T-helper 9 cell (primary cell): ENCODE results near the gene NCOA1.
"Not testable (repeated sequence)": the region's sequence is repeated elsewhere in the genome, so short reads cannot be mapped to it uniquely, and the experiment has no call there.

Experiments used
- DNase-seq: peaks from one replicate; pipeline ENCODE4 v3.0.0-alpha.2; 2020

Gene NCOA1

DNA sequence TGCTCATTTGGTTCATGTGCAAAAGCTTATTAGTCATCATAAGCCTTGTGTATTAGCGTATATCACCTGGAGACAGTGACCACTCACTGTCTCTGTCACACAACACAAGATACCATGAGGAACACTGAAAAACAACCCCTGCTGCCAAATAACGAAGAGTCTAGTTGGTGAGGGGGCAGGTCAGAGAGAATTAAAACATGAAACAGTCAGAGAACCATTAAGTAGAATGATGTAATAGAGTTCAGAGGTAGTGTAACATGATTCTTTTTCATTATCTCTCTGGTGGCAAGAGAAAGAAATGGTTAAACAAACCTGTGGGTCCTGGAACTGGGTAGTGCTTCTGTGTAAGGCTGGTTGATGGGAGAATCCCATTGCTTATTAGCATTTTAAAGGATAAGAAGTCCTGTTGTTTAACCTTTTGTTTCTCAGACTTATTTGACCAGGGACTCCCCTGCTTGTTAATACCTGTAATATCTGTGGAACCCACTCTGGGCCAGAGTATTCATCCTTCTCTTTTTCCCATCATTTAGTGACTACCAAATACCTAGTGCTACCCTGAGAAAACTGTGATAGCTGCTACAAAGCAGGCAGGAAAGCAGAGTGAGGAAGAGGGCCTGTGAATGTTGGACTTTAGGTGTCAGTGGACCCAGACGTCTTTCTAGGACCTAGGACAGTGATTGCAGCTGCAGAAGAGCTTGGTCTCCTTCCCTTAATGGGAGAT lies 264.1 kb downstream of the NCOA1 start:
- DNase-seq = no peak

DNA sequence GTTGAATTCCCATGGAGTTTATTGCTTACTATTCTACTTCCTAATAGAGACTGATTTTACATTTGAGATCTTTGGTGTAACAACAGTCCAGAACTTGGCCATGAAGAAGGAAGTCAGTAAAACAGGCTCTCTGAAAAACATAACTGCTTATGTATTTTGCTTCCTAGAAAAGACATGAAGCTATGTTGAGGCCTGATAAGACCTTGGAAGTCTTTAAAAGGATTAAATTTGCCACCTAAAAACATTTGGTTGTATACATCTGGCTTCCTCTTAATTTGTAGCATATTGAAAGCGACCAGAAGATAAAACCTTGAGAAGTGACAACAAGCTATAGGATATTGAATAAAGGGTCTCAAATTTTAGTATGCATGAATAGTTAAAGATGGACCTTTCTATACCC lies 265.7 kb downstream of the NCOA1 start:
- no peak for DNase-seq

DNA sequence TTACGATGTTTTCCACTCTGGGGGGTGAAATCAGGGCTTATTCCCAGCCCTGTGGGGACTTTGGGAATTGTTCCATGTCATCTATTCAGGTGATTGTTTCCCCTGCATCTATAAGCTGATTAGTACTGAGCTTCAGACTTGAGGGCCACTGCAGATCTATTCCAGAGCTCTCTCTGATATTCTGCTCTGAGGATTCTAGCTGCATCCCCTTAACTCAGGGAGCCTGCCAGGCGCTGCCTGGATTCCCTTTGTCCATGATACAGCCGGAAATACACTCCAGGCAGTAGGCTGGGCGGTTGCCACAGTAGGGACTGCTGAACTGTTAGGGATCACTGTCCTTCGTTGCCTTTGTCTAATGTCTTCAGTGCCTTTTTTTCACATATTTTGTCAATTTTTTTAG lies 270.8 kb downstream of the NCOA1 start:
- DNase-seq = no peak

DNA sequence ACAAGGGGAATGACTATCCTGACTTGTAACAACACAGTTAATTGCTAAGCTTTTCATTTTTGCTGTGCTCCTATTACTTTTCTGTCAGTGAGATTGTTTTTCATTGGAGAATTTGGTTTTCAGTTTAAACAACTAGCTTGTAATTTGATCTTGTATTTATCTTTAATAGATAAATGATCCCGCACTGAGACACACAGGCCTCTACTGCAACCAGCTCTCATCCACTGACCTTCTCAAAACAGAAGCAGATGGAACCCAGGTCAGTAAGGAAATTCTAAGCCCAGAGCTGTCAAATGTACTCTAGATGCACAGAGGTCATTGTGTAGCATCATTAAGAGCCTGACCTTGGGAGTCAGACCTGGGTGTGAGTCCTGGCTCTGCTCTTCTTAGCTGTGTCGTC lies 271.5 kb downstream of the NCOA1 start:
- no peak for DNase-seq

DNA sequence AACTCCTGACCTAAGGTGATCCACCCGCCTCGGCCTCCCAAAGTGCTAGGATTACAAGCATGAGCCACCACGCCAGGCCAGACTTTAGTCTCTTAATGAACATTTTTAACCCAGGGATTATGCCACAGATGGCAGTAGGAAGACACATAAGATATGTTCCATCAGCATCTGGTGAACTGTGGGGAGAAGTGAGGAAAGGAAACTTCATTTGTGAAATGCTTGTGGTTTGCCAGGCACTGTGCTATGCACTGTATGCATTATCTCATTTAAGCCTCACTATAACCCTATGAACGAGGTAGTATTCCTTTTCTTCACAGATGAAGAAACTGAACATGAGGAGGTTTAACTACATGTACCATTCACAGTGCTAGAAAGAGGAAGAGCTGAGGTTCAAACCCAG lies 272.8 kb downstream of the NCOA1 start:
- DNase-seq = no peak

DNA sequence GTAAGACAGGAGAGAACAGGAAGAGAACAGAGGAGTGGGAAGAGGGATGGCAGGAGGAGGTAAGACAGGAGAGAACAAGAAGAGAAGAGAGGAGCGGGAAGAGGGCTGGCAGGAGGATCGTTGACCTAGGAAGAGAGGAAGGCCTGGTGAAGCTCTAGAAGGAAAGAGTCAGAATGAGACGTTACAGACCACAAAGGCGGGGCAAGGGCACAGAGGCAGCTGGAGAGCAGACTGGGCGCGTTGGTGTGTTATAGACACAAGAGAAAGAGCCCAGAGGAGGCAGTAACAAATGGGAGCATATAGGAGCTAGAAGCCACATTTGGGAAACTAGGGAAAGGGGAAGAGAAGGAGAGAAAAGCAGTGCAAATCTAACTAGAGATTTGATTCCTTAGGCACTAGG lies 275.6 kb downstream of the NCOA1 start:
- no peak for DNase-seq

DNA sequence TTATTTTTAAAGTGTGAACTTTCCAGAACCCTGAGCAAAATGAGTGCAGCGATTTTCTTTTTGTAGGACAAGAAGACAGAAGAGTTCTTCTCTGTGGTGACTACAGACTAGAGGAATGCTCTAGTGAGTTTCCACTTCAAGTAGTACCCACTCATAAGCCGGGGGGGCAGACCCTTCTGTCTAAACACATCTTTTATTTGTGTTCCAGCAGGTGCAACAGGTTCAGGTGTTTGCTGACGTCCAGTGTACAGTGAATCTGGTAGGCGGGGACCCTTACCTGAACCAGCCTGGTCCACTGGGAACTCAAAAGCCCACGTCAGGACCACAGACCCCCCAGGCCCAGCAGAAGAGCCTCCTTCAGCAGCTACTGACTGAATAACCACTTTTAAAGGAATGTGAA lies 277.0 kb downstream of the NCOA1 start:
- DNase-seq = no peak

DNA sequence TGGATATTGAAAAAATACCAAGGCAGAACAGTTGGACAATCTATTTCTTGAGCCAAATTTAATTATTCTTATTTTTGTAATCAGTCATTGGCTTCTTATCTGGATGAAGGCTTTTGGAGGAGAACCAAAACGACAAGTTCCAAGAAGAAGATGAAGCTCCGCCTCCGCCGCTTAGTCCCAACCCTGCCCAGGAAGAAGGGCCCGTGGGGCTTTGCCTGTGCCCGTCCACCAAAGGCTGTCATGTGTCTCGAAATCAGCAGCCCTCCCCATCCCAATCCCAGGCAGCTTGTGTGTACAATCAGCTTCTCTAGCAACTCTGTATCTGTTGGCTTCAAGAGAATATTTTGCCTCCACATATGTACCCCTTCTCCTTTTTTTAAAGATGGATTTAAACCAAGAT lies 277.5 kb downstream of the NCOA1 start:
- DNase-seq = no peak

DNA sequence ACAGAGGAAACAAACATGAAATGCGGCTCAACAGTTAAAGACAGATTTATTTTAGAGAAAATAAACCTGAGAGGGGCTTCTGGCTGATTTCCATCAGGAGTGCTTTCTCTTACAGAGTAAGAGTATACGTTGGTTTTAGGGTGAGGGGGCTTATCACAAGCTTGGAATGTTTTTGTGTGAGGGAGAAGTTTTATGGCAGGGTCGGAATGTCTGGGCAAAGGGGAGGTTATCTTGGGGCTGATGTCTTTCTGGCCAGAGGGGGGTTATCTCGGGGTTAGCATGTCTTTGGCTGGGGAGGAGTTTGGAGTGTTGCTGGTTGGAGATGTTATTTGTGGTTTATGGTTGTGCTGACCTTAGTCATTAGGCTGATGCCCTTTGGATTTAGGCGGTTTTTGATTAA lies 280.0 kb downstream of the NCOA1 start:
- no peak for DNase-seq

DNA sequence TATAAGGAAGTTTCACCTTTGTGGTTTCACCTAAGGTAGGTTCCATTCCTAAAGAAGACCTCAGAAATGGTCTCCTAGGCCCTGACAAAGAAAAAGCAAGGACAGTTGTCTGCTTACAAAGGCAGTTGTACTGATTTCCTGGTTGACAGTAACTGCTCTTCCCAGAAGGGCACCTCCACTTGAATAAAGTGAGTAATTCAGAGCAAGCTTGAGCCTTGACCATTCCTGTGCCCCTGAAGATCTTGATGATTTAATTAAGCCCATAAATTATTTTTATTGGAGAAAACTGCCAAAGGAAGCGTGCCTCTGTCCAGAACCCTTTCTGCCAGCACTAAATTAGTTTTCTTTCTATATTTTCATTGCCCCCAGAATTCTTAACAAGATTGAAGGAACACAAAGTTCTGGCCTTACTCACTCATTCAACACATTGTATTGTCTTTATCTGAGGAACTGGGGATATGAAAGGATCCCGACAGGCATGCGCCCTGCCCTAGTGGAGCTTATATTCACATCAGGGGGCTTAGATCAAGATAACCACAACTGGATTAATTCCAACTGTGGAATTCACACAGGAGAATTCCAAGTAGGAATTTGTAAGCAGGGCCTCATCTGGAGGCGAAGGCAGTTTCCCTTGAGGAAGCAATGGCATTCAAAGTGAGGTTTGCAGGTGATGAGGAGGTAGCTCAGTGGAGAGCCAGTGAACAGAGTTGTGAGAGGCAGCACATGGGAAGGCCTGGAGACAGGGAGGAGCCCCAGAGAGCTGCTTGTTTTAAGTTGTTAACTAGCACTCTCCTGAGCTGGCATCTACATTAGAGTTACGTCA lies 280.9 kb downstream of the NCOA1 start:
- DNase-seq = no peak

DNA sequence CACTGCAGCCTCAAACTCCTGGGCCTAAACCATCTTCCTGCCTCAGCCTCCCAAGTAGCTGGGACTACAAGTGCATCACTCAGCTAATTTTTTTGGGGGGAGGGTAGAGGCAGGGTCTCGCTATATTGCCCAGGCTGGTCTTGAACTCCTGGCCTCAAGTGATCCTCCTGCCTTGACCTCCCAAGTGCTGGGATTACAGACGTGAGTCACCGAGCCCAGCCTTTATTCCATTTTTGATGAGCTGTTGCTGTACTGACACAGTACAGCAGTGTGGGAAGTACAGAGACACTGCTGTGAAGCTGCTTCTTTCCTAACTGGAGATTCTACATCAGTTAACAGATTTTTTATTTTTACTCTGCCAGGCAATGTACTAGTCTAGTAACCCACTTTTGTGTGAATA lies 283.3 kb downstream of the NCOA1 start:
- DNase-seq = no peak

DNA sequence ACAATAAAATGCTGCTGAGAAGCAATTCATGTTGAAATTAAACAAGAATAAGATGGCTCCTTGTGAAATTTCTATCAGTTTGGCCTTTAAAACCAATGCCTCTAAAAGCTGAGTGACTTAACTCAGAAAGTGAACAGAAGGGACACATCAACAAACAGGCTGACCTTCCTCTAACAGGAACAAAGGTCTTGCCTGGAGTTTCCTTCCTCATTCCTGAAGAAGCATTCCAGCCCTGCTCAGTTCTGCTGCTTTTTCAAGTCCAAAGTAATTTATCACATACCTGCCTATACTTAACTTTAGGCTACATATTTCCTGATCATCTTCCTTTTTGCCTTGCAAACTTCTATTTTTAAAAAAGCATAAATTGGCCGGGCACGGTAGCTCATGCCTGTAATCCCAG lies 288.1 kb downstream of the NCOA1 start:
- no peak for DNase-seq

DNA sequence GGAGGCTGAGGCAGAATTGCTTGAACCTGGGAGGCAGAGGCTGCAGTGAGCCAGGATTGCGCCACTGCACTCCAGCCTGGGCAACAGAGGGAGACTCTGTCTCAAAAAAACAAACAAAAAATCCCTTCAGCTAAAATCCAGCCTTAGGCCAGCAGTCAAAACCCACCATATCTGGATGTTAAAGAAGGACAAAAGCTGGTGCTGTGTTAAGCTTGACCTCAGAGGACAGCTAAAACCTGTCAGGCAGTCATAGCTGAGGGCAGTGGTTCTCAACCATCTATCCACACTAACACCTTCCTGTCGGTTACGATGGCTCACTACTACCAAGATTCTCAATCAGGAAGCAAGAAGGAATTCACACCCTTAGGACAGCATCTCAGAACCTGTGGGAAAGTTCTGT lies 292.6 kb downstream of the NCOA1 start:
- no peak for DNase-seq

DNA sequence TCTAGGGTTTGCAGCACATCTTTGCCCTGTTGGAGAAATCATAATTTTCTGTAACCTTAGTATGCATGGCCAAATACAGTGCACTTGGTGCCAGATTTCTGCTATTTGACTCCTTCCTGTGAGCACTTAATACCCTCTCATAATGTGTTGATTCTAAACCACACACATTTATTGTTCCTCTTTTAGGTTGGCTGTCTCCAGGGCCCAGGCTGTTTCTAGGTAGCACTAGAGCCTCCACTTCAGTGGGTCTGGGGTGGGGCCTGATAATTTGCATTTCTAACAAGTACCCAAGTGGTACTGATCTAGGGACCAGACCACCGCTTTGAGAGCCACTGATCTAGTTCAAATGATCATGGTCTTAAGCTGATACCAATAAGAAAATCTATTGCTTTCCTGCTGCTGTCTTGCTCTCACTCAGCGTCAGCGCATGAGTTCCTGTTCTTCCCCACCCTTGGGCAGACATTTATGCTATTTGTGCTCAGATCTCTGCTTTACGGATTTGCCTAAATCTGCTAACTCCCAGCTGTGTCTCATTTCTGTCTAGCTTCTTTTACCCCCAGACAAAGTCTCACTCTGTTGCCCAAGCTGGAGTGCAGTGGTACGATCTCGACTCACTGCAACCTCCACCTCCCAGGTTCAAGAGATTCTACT lies 294.7 kb downstream of the NCOA1 start:
- no peak for DNase-seq

DNA sequence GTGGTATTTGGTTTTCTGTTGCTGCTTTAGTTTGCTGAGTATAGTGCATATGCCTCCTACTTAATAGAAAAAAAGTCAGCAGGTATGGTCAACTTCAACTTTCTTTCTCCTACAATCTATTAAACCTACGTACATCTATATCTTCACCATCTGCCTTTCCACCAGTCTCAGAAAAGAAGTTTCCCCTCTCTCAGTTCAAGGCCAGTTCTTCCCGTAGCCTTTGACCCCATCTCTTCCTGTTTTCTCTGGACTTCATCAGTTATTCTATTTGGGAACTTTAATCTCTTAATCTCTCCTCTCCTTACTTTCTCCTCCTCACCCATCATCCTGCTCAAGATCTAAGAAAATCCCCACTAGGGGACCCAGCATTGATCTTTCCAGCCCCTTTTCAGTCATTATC lies 296.5 kb downstream of the NCOA1 start:
- no peak for DNase-seq

DNA sequence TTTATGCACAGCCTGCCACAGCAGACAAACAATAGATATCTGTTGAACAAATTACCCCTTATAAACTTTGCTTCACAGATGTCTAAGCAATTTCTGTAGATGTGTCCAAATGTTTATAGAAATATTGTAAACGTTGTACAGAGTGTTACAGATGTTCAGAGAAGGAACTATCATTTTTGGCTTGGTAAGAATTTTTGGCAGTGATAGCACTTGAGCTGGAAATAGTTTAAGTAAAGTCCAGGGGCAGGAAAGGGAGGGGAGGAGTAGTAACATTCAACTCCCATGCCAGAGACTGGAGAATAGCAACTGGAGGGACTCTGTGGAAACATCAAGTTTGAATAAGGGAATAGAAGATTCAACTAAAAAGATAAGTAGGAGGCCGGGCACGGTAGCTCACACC lies 297.8 kb downstream of the NCOA1 start:
- DNase-seq = no peak

DNA sequence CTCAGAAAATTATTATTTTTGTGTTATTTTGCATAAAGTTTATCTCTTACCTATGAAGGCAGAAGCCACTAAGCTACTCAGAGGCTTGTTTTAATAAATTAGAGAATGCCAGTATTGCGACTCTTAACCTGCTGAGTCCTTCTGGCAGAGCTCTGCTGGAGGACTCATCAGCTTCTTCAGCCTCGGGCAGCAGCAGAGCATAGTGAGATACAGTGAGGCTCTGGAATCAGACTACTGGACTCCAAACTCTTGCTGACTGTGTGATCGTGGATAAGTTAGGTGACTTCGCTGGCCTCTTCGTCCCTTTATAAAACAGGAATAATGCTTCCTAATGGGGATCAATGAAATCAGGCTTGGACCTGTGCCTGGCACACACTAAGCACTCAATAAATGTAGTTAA lies 300.4 kb downstream of the NCOA1 start:
- no peak for DNase-seq

DNA sequence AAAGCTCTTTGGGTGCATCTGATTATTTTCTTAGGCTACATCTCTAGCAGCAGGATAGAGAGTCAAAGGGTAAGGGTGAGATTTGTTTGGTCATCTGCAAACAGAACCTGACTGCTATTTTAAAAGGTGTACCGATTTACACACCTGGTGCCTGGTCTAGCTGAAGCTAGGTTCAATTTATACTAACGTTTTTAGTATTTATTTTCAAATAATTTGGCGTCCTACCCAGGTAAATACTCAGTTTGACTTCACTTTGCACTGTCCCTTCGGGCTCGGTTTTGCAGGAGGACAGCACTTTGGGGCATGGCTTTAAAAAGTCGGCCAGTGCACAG lies 301.5 kb downstream of the NCOA1 start:
- no peak for DNase-seq

DNA sequence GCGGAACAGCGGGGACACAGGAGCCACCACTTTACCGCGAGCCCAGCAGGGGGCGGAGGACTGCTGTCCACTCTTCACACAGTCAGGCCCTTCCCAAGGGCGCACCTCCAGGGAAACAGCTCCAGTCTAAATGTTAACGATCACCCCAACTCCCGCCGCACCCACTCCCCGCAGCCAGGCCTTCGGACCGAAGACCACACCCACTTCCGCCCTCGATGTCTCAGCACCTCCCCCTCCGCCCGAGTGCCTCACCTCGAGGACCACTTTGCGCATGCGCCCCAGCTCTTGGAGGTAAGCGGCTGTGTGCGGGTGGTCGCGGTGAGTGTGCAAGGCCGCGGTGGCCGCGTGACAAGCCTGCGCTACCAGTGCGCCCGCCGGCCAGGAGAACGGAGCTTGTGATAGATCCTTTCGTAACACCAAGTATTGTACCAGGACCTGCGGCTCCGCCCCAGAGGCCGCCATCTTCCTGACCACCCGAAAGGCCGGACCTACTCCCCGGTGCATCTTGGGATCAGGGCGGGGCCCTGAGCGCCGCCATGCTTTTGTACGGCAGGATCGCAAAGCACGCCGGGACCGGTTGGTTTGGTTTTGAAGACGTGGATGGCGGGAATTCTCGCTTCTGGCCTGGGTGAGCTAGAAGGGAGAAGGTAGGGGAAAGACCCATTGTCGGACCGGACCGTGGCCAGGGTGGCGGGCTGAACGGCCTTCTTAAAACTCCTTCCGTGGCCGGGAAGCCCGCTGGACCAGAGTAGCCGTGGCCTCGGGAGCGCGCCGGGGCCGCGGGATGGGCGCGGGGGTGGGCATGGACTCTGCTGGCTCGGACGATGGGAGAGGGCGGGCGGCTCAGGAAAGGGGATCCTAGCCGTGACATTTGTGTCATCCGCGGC lies 302.1 kb downstream of the NCOA1 start, which contains the start of the genes CENPO and PTRHD1:
Gene CENPO (plus strand): TSS at position 552 of the 887 bp plus-strand sequence. CDS start 495 bp downstream, outside the sequence.
Gene PTRHD1 (minus strand): TSS at position 518 of the 887 bp plus-strand sequence. CDS start 14 bp downstream, at position 504.
- DNase-seq = peak; percentile 89

DNA sequence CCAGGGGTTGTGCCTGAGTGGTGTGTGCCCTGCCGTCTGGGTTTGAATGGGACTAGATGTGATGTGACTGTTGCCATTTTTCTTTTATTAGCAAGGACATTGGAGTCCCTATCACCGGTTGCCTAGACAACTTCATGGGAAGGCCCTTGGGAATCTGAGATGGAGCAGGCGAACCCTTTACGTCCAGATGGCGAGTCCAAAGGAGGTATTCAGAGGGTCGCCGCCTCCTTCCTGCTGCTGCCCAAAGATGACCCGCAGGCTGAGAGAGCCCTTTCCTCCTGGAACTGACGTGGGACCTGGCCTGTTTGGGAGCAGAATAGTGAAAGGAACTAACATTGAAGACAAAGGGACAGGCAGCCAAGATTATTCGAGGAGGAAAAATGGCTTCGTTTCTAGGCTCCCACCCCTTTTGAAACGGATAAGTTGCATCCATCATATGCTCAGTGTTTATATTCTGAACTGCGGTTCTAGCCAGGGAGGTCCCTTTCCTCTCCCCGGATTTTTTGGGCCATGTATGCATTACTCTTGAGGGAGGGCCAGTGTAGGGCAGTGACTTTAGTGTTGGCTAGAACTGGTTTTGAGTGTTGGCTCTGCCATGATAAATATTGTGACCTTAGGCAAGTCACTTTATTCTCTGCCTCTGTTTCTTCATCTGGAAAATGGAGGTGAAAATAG lies 302.8 kb downstream of the NCOA1 start:
- no peak for DNase-seq

DNA sequence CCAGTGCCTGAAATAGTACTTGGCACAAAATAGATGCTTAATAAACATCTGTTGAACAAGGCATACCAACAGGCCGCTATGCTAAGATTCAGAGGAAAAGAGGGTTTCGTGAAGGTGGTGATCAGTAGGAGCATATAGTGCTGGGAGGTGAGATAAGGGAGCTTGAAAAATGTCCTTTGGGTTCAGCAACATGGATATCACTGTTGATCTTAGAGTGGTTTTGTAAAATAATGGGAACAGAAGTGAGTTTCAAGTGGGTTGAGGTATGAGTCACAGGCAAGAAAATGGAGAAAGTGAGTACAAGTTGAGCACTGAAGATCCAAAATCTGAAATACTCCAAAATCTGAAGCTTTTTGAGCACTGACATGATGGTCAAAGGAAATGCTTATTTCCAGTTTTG lies 306.6 kb downstream of the NCOA1 start:
- DNase-seq = no peak

DNA sequence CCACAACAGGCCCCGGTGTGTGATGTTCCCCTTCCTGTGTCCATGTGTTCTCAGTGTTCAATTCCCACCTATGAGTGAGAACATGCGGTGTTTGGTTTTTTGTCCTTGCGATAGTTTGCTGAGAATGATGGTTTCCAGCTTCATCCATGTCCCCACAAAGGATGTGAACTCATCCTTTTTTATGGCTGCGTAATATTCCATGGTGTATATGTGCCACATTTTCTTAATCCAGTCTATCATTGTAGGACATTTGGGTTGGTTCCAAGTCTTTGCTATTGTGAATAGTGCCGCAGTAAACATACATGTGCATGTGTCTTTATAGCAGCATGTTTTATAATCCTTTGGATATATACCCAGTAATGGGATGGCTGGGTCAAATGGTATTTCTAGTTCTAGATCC lies 309.4 kb downstream of the NCOA1 start:
- DNase-seq = not testable (repeated sequence)
